ENCODE data around the gene FILIP1. TPM values are rescaled to one million over a fixed set of nuclear protein-coding genes. Genes with fewer than 3 reads are reported as not detected.
"Not testable (repeated sequence)": the region's sequence is repeated elsewhere in the genome, so short reads cannot be mapped to it uniquely, and the experiment has no call there.

Gene FILIP1
- total RNA-seq, 1 donor = under 0.01 TPM

DNA sequence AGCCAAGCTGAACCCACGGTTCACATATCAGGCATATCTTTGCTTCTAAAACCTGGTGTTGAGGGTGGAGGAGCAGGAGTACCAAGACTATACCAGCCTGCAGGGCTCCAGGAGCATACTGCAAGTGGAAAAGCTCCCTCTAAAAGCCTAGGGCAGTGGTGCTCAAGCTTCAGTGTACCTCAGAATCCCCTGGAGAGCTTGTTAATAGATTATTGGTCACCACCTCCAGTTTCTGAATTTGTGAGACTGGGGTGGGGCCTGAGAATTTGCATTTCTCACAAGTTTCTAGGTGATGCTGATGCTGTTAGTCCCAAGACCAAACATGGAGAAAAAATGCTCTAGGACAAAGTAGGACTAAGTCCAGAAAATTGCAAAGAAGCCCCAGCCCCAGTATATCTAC lies 65.4 kb downstream of the FILIP1 start:
- Histone ChIP-seq H3K4me3 (ENCODE audit: low read length) (no peak overlapping the region), H3K27me3 (ENCODE audit: insufficient read depth, low read length) (no peaks in the 10 kb centered on the region), H3K4me1 (ENCODE audit: insufficient read depth, low read length) (no peaks in the 10 kb centered on the region), H3K9me3 (ENCODE audit: low read depth, low read length) (no peaks in the 10 kb centered on the region)

DNA sequence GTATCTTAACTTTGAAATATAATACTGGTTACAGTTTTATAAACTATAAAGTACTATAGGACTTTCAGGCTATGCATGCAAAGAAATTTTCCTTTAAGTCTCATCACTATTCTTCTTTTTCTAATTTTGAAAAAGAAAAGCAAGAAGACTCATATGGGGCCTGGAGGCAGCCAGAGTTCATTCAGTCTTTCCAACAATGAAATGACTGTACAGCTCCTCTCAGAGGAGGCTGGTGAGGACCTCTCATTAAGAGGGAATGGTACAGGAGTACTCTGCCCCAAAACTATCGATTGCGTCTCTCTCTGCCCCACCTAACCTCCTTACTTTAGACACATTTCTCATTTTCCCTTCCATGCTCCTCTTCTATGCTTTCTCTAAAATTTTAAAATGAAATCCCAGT lies 66.3 kb downstream of the FILIP1 start:
- H3K4me3 ChIP-seq (ENCODE audit: low read length) = no peak overlapping the region
- H3K9me3 ChIP-seq (ENCODE audit: low read depth, low read length) = no peaks in the 10 kb centered on the region
- no peaks in the 10 kb centered on the region for H3K27me3 ChIP-seq (ENCODE audit: insufficient read depth, low read length)
- H3K4me1 ChIP-seq (ENCODE audit: insufficient read depth, low read length) = no peaks in the 10 kb centered on the region

- H3K27me3 ChIP-seq (ENCODE audit: insufficient read depth, low read length) = no peaks in the 10 kb centered on the region
- H3K9me3 ChIP-seq (ENCODE audit: low read depth, low read length) = no peaks in the 10 kb centered on the region
- no peaks in the 10 kb centered on the region for H3K4me1 ChIP-seq (ENCODE audit: insufficient read depth, low read length)
- H3K4me3 ChIP-seq (ENCODE audit: low read length) = no peak overlapping the region
Measured at GRCh38 chr6:75424618-75425548, 68.7 kb downstream of the FILIP1 start.

- Histone ChIP-seq H3K9me3 (ENCODE audit: low read depth, low read length) (no peaks in the 10 kb centered on the region), H3K4me1 (ENCODE audit: insufficient read depth, low read length) (no peaks in the 10 kb centered on the region), H3K27me3 (ENCODE audit: insufficient read depth, low read length) (no peaks in the 10 kb centered on the region), H3K4me3 (ENCODE audit: low read length) (no peak overlapping the region)
Measured at GRCh38 chr6:75423386-75423785, 70.2 kb downstream of the FILIP1 start.

- Histone ChIP-seq H3K4me1 (ENCODE audit: insufficient read depth, low read length) (no peaks in the 10 kb centered on the region), H3K9me3 (ENCODE audit: low read depth, low read length) (no peaks in the 10 kb centered on the region), H3K4me3 (ENCODE audit: low read length) (no peak overlapping the region), H3K27me3 (ENCODE audit: insufficient read depth, low read length) (no peaks in the 10 kb centered on the region)
Measured at GRCh38 chr6:75422024-75422639, 71.5 kb downstream of the FILIP1 start.

DNA sequence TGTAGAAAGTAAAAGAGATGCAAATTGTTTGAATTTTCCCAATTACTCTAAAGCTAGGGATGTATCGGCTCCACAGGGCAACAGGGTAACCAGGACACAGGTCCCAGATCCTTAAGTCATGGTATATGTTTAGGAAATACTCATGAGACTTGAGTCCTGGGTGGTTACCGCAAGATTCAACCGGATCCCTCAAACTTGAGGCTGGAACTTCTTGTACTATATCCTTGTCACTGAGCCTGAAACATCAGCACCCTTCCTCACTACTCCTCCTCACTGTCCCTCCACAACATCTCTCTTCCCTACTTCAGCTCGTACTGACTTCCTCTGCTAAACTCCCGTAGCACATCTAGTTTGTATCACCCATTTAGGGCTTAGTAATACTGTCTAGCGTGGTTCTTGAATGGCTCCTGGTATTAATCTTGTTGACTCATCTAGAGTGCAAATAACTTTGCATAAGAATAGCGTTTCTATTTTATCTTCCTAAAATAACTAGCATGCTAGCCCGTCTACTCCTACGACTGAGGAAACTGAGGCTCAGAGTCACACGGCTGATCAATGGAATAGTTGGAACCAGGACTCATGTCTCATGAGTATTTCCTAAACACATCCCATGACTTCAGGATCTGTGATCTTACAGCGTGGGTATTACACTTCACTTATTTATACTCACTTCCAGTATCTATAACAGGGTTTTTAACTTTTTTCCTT lies 72.1 kb downstream of the FILIP1 start:
- no peak overlapping the region for H3K4me3 ChIP-seq (ENCODE audit: low read length)

DNA sequence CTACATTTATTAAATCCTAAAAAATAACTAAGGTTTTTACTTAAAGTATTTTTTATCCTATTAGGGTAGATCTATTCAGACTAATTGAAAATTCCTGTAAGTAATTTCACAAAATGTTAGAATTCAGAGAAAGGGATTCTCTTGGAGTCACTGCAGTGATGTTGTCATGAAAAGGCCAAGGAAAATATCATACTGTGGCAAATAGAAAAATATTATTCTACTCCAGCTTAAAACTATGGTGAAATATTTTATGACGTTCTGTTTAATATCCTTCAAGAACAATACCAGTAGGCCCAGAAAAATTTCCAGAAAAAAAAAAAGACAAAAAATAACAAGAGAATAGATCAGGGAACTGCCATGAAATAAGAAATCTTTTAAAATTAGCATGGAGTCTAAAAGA lies 73.6 kb downstream of the FILIP1 start:
- H3K27me3 ChIP-seq (ENCODE audit: insufficient read depth, low read length) = peaks cover 3% of the 10 kb centered on the region
- H3K4me3 ChIP-seq (ENCODE audit: low read length) = no peak overlapping the region
- no peaks in the 10 kb centered on the region for H3K4me1 ChIP-seq (ENCODE audit: insufficient read depth, low read length)
- no peaks in the 10 kb centered on the region for H3K9me3 ChIP-seq (ENCODE audit: low read depth, low read length)

More for the DNA sequence above, 72.1 kb downstream of the FILIP1 start:
- Histone ChIP-seq H3K4me1 (ENCODE audit: insufficient read depth, low read length) (no peaks in the 10 kb centered on the region), H3K27me3 (ENCODE audit: insufficient read depth, low read length) (no peaks in the 10 kb centered on the region), H3K9me3 (ENCODE audit: low read depth, low read length) (no peaks in the 10 kb centered on the region)

DNA sequence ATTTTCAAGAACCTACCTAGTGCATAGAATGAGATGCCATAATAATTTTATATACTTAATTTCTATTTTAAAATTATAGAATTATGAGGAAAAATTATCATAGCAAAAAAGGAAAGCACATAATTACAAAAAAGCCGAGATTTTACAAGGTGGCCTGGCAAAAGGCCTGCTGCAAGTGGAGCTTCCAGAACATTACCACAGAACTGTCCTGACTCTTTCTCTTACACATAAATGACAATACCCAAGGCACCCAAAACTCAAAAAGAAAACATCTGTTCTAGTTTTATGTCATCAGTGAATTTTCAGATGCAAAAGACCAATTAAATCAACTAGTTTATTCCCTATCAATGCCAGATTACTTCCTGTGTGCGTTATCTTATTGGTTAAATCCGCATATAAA lies 74.2 kb downstream of the FILIP1 start:
- no peaks in the 10 kb centered on the region for H3K4me1 ChIP-seq (ENCODE audit: insufficient read depth, low read length)
- peaks cover 3% of the 10 kb centered on the region for H3K27me3 ChIP-seq (ENCODE audit: insufficient read depth, low read length)
- H3K4me3 ChIP-seq (ENCODE audit: low read length) = no peak overlapping the region
- H3K9me3 ChIP-seq (ENCODE audit: low read depth, low read length) = no peaks in the 10 kb centered on the region

DNA sequence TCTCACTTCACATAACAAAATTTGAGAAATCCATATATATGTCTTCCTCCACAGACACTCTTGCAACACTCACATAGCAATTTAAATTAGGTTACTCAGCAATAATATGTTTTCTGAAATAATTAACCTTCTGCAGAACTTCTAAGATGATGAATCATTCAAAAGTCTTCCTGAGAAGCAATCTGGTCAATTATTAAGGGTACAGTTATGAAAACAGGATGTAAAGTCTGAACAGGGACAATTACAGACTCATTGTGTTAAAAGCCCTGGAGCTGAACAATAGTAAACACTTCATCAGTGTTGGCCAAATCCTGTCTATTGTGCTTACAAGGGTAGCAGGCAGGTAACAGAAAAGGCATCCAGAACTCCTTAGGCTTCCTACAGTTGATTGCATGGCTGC lies 75.4 kb downstream of the FILIP1 start:
- peaks cover 3% of the 10 kb centered on the region for H3K27me3 ChIP-seq (ENCODE audit: insufficient read depth, low read length)
- no peaks in the 10 kb centered on the region for H3K4me1 ChIP-seq (ENCODE audit: insufficient read depth, low read length)
- no peaks in the 10 kb centered on the region for H3K9me3 ChIP-seq (ENCODE audit: low read depth, low read length)
- H3K4me3 ChIP-seq (ENCODE audit: low read length) = no peak overlapping the region

GRCh38 chr6:75416443-75416842 lies 77.2 kb downstream of the FILIP1 start:
- H3K9me3 ChIP-seq (ENCODE audit: low read depth, low read length) = no peaks in the 10 kb centered on the region
- no peaks in the 10 kb centered on the region for H3K4me1 ChIP-seq (ENCODE audit: insufficient read depth, low read length)
- no peak overlapping the region for H3K4me3 ChIP-seq (ENCODE audit: low read length)
- H3K27me3 ChIP-seq (ENCODE audit: insufficient read depth, low read length) = peaks cover 3% of the 10 kb centered on the region

DNA sequence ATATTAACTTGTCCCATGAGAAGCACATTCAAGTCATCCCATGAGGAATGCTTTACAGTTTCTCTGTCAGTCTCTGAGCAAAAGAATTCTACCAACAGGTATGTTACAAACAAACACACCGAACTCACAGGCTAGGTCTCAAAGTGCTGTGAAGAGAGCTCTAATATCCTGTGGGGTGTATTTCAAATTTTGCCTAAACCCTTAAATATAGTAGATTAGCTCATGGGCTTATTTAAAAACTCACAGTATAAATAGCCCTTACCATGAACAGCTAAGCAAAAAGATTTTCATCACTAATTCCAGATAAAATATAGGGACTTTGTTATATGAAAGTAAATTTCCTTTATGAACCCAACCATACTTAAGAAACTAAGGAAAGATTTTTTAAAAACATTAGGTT lies 77.8 kb downstream of the FILIP1 start:
- peaks cover 3% of the 10 kb centered on the region for H3K27me3 ChIP-seq (ENCODE audit: insufficient read depth, low read length)
- no peak overlapping the region for H3K4me3 ChIP-seq (ENCODE audit: low read length)
- no peaks in the 10 kb centered on the region for H3K4me1 ChIP-seq (ENCODE audit: insufficient read depth, low read length)
- H3K9me3 ChIP-seq (ENCODE audit: low read depth, low read length) = no peaks in the 10 kb centered on the region

DNA sequence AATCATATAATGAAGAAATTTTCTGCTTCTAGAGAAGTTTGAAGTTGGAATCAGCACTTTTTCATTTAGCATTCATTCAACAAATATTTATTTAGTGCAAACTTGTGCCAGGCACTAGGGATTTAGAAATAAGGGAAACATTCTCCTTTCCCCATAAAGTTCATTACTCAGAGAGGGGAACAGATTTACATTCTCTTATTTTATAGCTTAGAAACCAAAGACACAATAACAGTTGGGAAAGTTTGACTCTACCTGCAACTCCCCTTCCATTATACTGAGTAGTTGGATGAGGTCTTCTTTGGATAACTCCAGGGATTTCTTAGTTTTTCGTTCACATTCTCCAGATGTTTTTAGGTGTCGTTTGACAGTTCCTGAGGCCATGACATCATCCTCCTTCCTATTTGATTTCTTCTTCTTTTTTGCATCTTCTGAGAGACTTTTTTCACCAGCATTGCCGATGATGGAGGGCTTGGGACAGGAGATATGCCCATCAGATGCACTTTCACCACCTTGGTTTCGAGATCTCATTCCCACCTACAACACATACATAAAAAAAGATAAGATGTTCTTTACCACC lies 79.1 kb downstream of the FILIP1 start:
- Histone ChIP-seq H3K4me3 (ENCODE audit: low read length) (no peak overlapping the region), H3K27me3 (ENCODE audit: insufficient read depth, low read length) (peaks cover 3% of the 10 kb centered on the region), H3K4me1 (ENCODE audit: insufficient read depth, low read length) (no peaks in the 10 kb centered on the region), H3K9me3 (ENCODE audit: low read depth, low read length) (no peaks in the 10 kb centered on the region)

DNA sequence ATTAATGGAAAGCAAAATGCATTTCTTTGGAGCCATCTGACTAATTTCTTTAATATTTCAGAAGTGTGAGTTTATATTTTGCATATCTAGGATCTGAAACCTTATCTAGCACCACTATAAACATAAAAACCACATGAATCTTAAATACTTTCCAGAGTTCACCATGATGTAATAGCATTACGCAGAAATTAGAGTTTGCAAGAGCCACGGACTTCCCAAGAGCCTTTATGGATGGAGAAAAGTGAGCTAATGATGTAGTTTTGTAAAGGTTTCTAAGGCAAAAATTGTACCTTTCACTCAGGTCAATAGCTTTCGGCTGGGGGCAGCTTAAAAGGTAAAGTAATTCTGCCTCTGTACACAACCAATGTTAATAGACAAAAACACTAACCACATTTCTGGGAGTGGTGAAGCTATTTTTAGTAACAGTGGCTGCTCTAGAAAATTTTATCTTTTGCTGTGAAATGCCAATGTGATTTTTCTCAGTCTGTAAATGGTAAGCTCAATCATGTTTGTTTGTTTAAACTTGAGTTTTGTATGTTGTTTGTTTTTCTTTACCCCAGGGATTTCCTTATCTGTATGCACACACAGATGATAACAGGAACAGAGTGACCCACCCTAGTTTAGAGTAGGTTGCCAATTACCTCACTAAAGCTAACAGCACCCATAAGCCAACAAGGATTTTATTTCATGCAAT lies 80.5 kb downstream of the FILIP1 start:
- Histone ChIP-seq H3K4me1 (ENCODE audit: insufficient read depth, low read length) (no peaks in the 10 kb centered on the region), H3K4me3 (ENCODE audit: low read length) (no peak overlapping the region), H3K27me3 (ENCODE audit: insufficient read depth, low read length) (peaks cover 3% of the 10 kb centered on the region), H3K9me3 (ENCODE audit: low read depth, low read length) (no peaks in the 10 kb centered on the region)

- H3K4me1 ChIP-seq (ENCODE audit: insufficient read depth, low read length); H3K4me3 ChIP-seq (ENCODE audit: low read length); H3K9me3 ChIP-seq (ENCODE audit: low read depth, low read length); H3K27me3 ChIP-seq (ENCODE audit: insufficient read depth, low read length): not testable (repeated sequence)
Measured at GRCh38 chr6:75410564-75410963, 83.0 kb downstream of the FILIP1 start.
